Liver (tissue), 9 donors: ENCODE data around the gene WNT5A. TPM values are rescaled to one million over a fixed set of nuclear protein-coding genes. Genes with fewer than 3 reads are reported as not detected.

Experiments used
- DNase-seq: peaks from one replicate; pipeline ENCODE4 v3.0.0-alpha.2; 2017; ENCODE audit warnings: low spot score
- H3K27ac ChIP-seq, 2 donors: one replicate each; pipeline ENCODE4 v1.7.0; 2013; ENCODE audit warnings: inconsistent platforms in 2 of 2, low read length in 2 of 2, control low read depth in 1 of 2, low read depth in 1 of 2, mild to moderate bottlenecking in 1 of 2
- H3K27me3 ChIP-seq, 4 donors: one replicate each; pipeline versions ENCODE4 v1.6.1 to v1.7.0; 2013; ENCODE audit warnings: low read length in 3 of 4, inconsistent platforms in 1 of 4, mild to moderate bottlenecking in 1 of 4, moderate library complexity in 1 of 4; ENCODE audit not compliant: control insufficient read depth in 4 of 4, insufficient read depth in 4 of 4
- H3K36me3 ChIP-seq, 4 donors: one replicate each; pipeline versions ENCODE4 v1.6.1 to v1.7.0; 2013; ENCODE audit warnings: low read length in 3 of 4, mild to moderate bottlenecking in 3 of 4, low read depth in 1 of 4, moderate library complexity in 1 of 4; ENCODE audit not compliant: control insufficient read depth in 4 of 4, insufficient read depth in 3 of 4
- H3K4me1 ChIP-seq, 4 donors: one replicate each; pipeline versions ENCODE4 v1.6.1 to v1.7.0; 2013; ENCODE audit warnings: low read length in 3 of 4, mild to moderate bottlenecking in 3 of 4, moderate library complexity in 1 of 4; ENCODE audit not compliant: control insufficient read depth in 4 of 4, insufficient read depth in 4 of 4
- H3K4me3 ChIP-seq, 3 donors: one replicate each; pipeline versions ENCODE4 v1.6.1 to v1.7.0; 2013; ENCODE audit warnings: low read length in 3 of 3, control low read depth in 1 of 3, low read depth in 1 of 3, mild to moderate bottlenecking in 1 of 3
- H3K9ac ChIP-seq, 2 donors: one replicate each; pipeline ENCODE4 v1.7.0; 2013; ENCODE audit warnings: low read length in 2 of 2, mild to moderate bottlenecking in 2 of 2, moderate library complexity in 2 of 2, control low read depth in 1 of 2, low read depth in 1 of 2
- H3K9me3 ChIP-seq, 4 donors: one replicate each; pipeline versions ENCODE4 v1.6.1 to v1.7.0; 2013; ENCODE audit warnings: low read length in 3 of 4; ENCODE audit not compliant: control insufficient read depth in 4 of 4
- EGR1 ChIP-seq, 2 donors: IDR thresholded peaks; 2 replicates each; pipeline ENCODE4 v1.6.1; 2016 to 2018; ENCODE audit warnings: antibody characterized with exemption in 2 of 2, low read depth in 2 of 2
- FOXA1 ChIP-seq: IDR thresholded peaks from 2 replicates; pipeline ENCODE4 v1.6.1; 2016; ENCODE audit warnings: antibody characterized with exemption
- FOXA2 ChIP-seq: IDR thresholded peaks from 2 replicates; pipeline ENCODE4 v1.6.1; 2016; ENCODE audit warnings: antibody characterized with exemption
- GABPA ChIP-seq, 2 donors: IDR thresholded peaks in 1 of 2; conservative IDR thresholded peaks in 1 of 2; 2 replicates each; pipeline ENCODE4 v1.6.1; 2016; ENCODE audit warnings: antibody characterized with exemption in 2 of 2, mild to moderate bottlenecking in 1 of 2, moderate library complexity in 1 of 2
- HNF4A ChIP-seq, 2 donors: conservative IDR thresholded peaks; 2 replicates each; pipeline ENCODE4 v1.6.1; 2016; ENCODE audit warnings: antibody characterized with exemption in 2 of 2, mild to moderate bottlenecking in 2 of 2
- HNF4G ChIP-seq: IDR thresholded peaks from 2 replicates; pipeline ENCODE4 v1.6.1; 2016; ENCODE audit warnings: antibody characterized with exemption
- JUND ChIP-seq, 2 donors: IDR thresholded peaks; 2 replicates each; pipeline ENCODE4 v1.6.1; 2016; ENCODE audit warnings: antibody characterized with exemption in 2 of 2
- NR2F2 ChIP-seq: IDR thresholded peaks from 2 replicates; pipeline ENCODE4 v1.6.1; 2016; ENCODE audit warnings: antibody characterized with exemption
- RAD21 ChIP-seq, 2 donors: IDR thresholded peaks; 2 replicates each; pipeline ENCODE4 v1.6.1; 2016; ENCODE audit warnings: antibody characterized with exemption in 2 of 2, mild to moderate bottlenecking in 2 of 2
- RXRA ChIP-seq, 2 donors: IDR thresholded peaks; 2 replicates each; pipeline ENCODE4 v1.6.1; 2017 to 2018; ENCODE audit warnings: antibody characterized with exemption in 2 of 2, mild to moderate bottlenecking in 1 of 2
- SP1 ChIP-seq: IDR thresholded peaks from 2 replicates; pipeline ENCODE4 v1.6.1; 2018; ENCODE audit warnings: antibody characterized with exemption, mild to moderate bottlenecking
- TAF1 ChIP-seq: conservative IDR thresholded peaks from 2 replicates; pipeline ENCODE4 v1.6.1; 2016; ENCODE audit warnings: antibody characterized with exemption, mild to moderate bottlenecking
- YY1 ChIP-seq: IDR thresholded peaks from 2 replicates; pipeline ENCODE4 v1.6.1; 2016; ENCODE audit warnings: antibody characterized with exemption, mild to moderate bottlenecking
- WGBS: extraction: QIAGEN DNeasy Blood & Tissue Kit; methylation state at CpG from one replicate; pipeline ENCODE4 v1.1.7; 2013; 5-methylcytosine and 5-hydroxymethylcytosine counted together
- polyA plus RNA-seq, 2 donors: library from polyadenylated mRNA; stranded (reverse) in 1 of 2; unstranded in 1 of 2; fragments of 200-250 nt in 1 of 2; fragments of >200 nt in 1 of 2; fragmentation: Nextera tagmentation in 1 of 2; extraction: Ambion mirVana in 1 of 2; gene quantifications; one replicate each; pipeline versions ENCODE4 v1.2.1 to v1.2.3, GENCODE V29; 2013 to 2015
- total RNA-seq, 2 donors: library from RNA; depleted of rRNA; stranded (reverse); fragments of >200 nt; gene quantifications; one replicate each; pipeline ENCODE4 v1.2.3, GENCODE V29; 2014
- TF ChIP-seq, protein P1 (sequence below): IDR thresholded peaks from 2 replicates; pipeline ENCODE4 v1.6.1; 2016; ENCODE audit warnings: antibody characterized with exemption
- TF ChIP-seq, protein P2 (sequence below): IDR thresholded peaks from 2 replicates; pipeline ENCODE4 v1.6.1; 2016; ENCODE audit warnings: antibody characterized with exemption, mild to moderate bottlenecking
- TF ChIP-seq, protein P3 (sequence below): IDR thresholded peaks from 2 replicates; pipeline ENCODE4 v1.6.1; 2016; ENCODE audit warnings: antibody characterized with exemption
- TF ChIP-seq, protein P4 (sequence below): IDR thresholded peaks from 2 replicates; pipeline ENCODE4 v1.6.1; 2016; ENCODE audit warnings: antibody characterized with exemption
- TF ChIP-seq, protein P5 (sequence below): fragments of 150-350 bp; IDR thresholded peaks from 2 replicates; pipeline ENCODE4 v1.5.1; 2017; ENCODE audit warnings: improper control_type of control experiment, low read depth, low read length; ENCODE audit not compliant: missing input control
- donor health status: healthy.
- donor health status: healthy.
- donor health status: healthy.
- donor health status: healthy.
- donor health status: healthy.

Gene WNT5A
- total and polyA plus RNA-seq, 4 donors = 0.18 to 1.3 (median 0.66) TPM

DNA sequence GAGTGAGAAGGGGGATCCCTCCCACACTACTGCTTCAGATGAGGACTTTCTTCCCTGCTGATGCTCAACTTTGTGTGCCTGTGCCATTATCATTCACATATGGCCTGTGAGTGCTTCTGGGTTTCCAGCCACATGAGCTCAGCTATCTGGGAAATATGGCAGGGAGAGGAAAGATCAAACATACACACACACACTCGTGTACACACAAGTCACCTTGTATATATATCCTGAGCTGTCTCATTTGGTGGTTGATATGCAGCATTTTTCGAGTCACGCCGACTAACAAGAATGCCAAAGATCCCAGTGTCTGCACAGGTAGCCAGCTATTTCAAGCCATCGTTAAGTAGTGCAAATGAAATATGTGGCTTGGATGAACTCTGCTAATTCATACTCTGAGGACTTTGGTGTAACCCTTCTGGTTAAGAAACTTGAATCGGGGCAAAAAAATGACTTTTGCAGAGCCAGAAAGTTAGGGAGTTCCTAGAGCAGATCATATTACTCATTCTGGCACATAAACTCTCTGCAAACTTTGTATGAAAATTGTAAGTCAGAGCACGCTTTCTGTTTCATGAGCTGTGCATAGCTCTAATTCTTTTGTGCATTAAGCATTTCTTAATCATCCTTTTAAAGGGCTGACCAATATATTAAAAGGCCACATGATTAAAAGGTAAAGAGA, 24.9 kb upstream of the WNT5A start:
- no peak for TF ChIP-seq JUND (IDR thresholded peaks at IDR 0.05)
- TF ChIP-seq, protein P1, sequence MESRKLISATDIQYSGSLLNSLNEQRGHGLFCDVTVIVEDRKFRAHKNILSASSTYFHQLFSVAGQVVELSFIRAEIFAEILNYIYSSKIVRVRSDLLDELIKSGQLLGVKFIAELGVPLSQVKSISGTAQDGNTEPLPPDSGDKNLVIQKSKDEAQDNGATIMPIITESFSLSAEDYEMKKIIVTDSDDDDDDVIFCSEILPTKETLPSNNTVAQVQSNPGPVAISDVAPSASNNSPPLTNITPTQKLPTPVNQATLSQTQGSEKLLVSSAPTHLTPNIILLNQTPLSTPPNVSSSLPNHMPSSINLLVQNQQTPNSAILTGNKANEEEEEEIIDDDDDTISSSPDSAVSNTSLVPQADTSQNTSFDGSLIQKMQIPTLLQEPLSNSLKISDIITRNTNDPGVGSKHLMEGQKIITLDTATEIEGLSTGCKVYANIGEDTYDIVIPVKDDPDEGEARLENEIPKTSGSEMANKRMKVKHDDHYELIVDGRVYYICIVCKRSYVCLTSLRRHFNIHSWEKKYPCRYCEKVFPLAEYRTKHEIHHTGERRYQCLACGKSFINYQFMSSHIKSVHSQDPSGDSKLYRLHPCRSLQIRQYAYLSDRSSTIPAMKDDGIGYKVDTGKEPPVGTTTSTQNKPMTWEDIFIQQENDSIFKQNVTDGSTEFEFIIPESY = no peak
- TF ChIP-seq, protein P2, sequence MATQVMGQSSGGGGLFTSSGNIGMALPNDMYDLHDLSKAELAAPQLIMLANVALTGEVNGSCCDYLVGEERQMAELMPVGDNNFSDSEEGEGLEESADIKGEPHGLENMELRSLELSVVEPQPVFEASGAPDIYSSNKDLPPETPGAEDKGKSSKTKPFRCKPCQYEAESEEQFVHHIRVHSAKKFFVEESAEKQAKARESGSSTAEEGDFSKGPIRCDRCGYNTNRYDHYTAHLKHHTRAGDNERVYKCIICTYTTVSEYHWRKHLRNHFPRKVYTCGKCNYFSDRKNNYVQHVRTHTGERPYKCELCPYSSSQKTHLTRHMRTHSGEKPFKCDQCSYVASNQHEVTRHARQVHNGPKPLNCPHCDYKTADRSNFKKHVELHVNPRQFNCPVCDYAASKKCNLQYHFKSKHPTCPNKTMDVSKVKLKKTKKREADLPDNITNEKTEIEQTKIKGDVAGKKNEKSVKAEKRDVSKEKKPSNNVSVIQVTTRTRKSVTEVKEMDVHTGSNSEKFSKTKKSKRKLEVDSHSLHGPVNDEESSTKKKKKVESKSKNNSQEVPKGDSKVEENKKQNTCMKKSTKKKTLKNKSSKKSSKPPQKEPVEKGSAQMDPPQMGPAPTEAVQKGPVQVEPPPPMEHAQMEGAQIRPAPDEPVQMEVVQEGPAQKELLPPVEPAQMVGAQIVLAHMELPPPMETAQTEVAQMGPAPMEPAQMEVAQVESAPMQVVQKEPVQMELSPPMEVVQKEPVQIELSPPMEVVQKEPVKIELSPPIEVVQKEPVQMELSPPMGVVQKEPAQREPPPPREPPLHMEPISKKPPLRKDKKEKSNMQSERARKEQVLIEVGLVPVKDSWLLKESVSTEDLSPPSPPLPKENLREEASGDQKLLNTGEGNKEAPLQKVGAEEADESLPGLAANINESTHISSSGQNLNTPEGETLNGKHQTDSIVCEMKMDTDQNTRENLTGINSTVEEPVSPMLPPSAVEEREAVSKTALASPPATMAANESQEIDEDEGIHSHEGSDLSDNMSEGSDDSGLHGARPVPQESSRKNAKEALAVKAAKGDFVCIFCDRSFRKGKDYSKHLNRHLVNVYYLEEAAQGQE = no peak
- no peak for TF ChIP-seq HNF4G
- TF ChIP-seq GABPA (IDR thresholded peaks at IDR 0.05 in 1 of 2, conservative IDR thresholded peaks at IDR 0.05 in 1 of 2) = no peak
- no peak for DNase-seq
- H3K27me3 ChIP-seq = no peaks in the 10 kb centered on the region
- no peak overlapping the region for H3K9ac ChIP-seq
- no peak overlapping the region for H3K4me3 ChIP-seq
- 85% methylated on average over 7 of the region's 7 CpGs for WGBS
- no peaks in the 10 kb centered on the region for H3K36me3 ChIP-seq
- H3K9me3 ChIP-seq = no peaks in the 10 kb centered on the region
- no peaks in the 10 kb centered on the region for H3K4me1 ChIP-seq
- no peak overlapping the region for H3K27ac ChIP-seq

DNA sequence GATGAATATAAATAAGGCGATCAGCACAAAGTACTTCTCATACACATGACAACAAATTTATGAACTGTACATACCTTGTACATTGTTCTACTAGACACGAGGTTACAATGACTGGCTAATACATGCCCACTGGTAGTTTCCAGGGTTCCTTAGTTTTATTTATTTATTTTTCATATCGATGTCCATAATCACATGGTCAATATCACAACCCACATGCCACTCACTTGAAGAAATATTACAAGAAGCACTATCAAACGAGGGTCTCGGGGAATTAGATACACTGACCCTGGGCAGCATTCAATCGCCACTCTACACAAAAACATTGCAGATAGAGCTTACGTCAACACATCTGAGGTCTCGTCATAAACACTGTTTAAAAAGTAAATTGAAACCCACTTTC, 21.2 kb upstream of the WNT5A start:
- WGBS = 92% methylated on average over 8 of the region's 8 CpGs
- Histone ChIP-seq H3K9me3 (no peaks in the 10 kb centered on the region), H3K4me3 (no peak overlapping the region), H3K36me3 (no peaks in the 10 kb centered on the region), H3K27me3 (no peaks in the 10 kb centered on the region), H3K4me1 (no peaks in the 10 kb centered on the region), H3K27ac (no peak overlapping the region), H3K9ac (no peak overlapping the region)
- DNase-seq = no peak
- TF ChIP-seq, protein P3, sequence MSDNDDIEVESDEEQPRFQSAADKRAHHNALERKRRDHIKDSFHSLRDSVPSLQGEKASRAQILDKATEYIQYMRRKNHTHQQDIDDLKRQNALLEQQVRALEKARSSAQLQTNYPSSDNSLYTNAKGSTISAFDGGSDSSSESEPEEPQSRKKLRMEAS = no peak
- no peak for TF ChIP-seq JUND (IDR thresholded peaks at IDR 0.05)
- TF ChIP-seq, protein P4, sequence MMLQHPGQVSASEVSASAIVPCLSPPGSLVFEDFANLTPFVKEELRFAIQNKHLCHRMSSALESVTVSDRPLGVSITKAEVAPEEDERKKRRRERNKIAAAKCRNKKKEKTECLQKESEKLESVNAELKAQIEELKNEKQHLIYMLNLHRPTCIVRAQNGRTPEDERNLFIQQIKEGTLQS = no peak
- no peak for TF ChIP-seq YY1
- TF ChIP-seq, protein P1 = no peak
- TF ChIP-seq, protein P2 = no peak
- no peak for TF ChIP-seq RXRA (IDR thresholded peaks at IDR 0.05)
- TF ChIP-seq TAF1 = no peak
- TF ChIP-seq RAD21 (IDR thresholded peaks at IDR 0.05) = no peak
- TF ChIP-seq, protein P5, sequence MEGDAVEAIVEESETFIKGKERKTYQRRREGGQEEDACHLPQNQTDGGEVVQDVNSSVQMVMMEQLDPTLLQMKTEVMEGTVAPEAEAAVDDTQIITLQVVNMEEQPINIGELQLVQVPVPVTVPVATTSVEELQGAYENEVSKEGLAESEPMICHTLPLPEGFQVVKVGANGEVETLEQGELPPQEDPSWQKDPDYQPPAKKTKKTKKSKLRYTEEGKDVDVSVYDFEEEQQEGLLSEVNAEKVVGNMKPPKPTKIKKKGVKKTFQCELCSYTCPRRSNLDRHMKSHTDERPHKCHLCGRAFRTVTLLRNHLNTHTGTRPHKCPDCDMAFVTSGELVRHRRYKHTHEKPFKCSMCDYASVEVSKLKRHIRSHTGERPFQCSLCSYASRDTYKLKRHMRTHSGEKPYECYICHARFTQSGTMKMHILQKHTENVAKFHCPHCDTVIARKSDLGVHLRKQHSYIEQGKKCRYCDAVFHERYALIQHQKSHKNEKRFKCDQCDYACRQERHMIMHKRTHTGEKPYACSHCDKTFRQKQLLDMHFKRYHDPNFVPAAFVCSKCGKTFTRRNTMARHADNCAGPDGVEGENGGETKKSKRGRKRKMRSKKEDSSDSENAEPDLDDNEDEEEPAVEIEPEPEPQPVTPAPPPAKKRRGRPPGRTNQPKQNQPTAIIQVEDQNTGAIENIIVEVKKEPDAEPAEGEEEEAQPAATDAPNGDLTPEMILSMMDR = no peak
- no peak for TF ChIP-seq SP1
- TF ChIP-seq FOXA2 = no peak
- TF ChIP-seq HNF4A (conservative IDR thresholded peaks at IDR 0.05) = no peak
- TF ChIP-seq GABPA (IDR thresholded peaks at IDR 0.05 in 1 of 2, conservative IDR thresholded peaks at IDR 0.05 in 1 of 2) = no peak
- no peak for TF ChIP-seq EGR1 (IDR thresholded peaks at IDR 0.05; ENCODE audit: low read depth in 2 of 2)
- no peak for TF ChIP-seq HNF4G
- no peak for TF ChIP-seq FOXA1
- TF ChIP-seq NR2F2 = no peak
